SK-N-DZ (cell line): ENCODE data around the gene EDDM3A.
"Not testable (repeated sequence)": the region's sequence is repeated elsewhere in the genome, so short reads cannot be mapped to it uniquely, and the experiment has no call there.

ENCODE experiments used
- DNase-seq: peaks from one replicate; pipeline ENCODE4 v3.0.0-alpha.2; 2015; ENCODE audit warnings: low spot score

EDDM3A gene

GRCh38 chr14:20732979-20733635 is 12.6 kb upstream of the EDDM3A start:
- no peak for DNase-seq

- DNase-seq = no peak
These were observed 11.8 kb upstream of the EDDM3A start for GRCh38 chr14:20733684-20734429.

- no peak for DNase-seq
These were observed 11.3 kb upstream of the EDDM3A start for GRCh38 chr14:20734430-20734806.

GRCh38 chr14:20738292-20738691 is 7.4 kb upstream of the EDDM3A start:
- DNase-seq = not testable (repeated sequence)

- DNase-seq = no peak
These were observed 3.6 kb upstream of the EDDM3A start for GRCh38 chr14:20742132-20742531.

GRCh38 chr14:20743556-20743955 is 2.1 kb upstream of the EDDM3A start:
- DNase-seq = no peak

GRCh38 chr14:20746566-20746965 is 879 bp downstream of the EDDM3A start:
- DNase-seq = no peak

- DNase-seq = no peak
These were observed 2.8 kb downstream of the EDDM3A start for GRCh38 chr14:20748439-20748838.

- DNase-seq = no peak
These were observed 4.5 kb downstream of the EDDM3A start for GRCh38 chr14:20750194-20750593.

- no peak for DNase-seq
These were observed 6.4 kb downstream of the EDDM3A start for GRCh38 chr14:20751963-20752562.

GRCh38 chr14:20754308-20754707 is 8.6 kb downstream of the EDDM3A start:
- DNase-seq = no peak

GRCh38 chr14:20755037-20755436 is 9.3 kb downstream of the EDDM3A start:
- no peak for DNase-seq

- DNase-seq = no peak
These were observed 12.3 kb downstream of the EDDM3A start for GRCh38 chr14:20757965-20758364.

GRCh38 chr14:20759465-20759864 is 13.8 kb downstream of the EDDM3A start:
- DNase-seq = not testable (repeated sequence)

GRCh38 chr14:20760950-20761349 is 15.3 kb downstream of the EDDM3A start:
- no peak for DNase-seq

GRCh38 chr14:20768593-20768892 is 22.9 kb downstream of the EDDM3A start:
- no peak for DNase-seq

GRCh38 chr14:20769421-20769820 is 23.7 kb downstream of the EDDM3A start:
- no peak for DNase-seq

GRCh38 chr14:20772650-20773049 is 27.0 kb downstream of the EDDM3A start:
- DNase-seq = no peak

- no peak for DNase-seq
These were observed 28.7 kb downstream of the EDDM3A start for GRCh38 chr14:20774258-20774824.

- DNase-seq = no peak
These were observed 29.4 kb downstream of the EDDM3A start for GRCh38 chr14:20775043-20775442.

- no peak for DNase-seq
These were observed 30.2 kb downstream of the EDDM3A start for GRCh38 chr14:20775901-20776300.

- no peak for DNase-seq
These were observed 36.1 kb downstream of the EDDM3A start for GRCh38 chr14:20781803-20782202.
